ENCODE data around the gene PLCL2. TPM values are rescaled to one million over a fixed set of nuclear protein-coding genes. Genes with fewer than 3 reads are reported as not detected.

Gene PLCL2
- total RNA-seq, 2 donors from 2014 or later, result 5.3 to 14.5 TPM

- Histone ChIP-seq H3K4me1 (replicated peaks) (no peaks in the 10 kb centered on the region), H3K9me3 (no peaks in the 10 kb centered on the region), H3K36me3 (no peaks in the 10 kb centered on the region), H3K4me3 (no peak overlapping the region), H3K27ac (no peak overlapping the region), H3K27me3 (replicated peaks; ENCODE audit: insufficient read depth) (no peaks in the 10 kb centered on the region)
- intact Hi-C loops (cut with DNase I), result no loop called here
- no peak for DNase-seq (ENCODE audit: low spot score)
- TF ChIP-seq POLR2A (IDR thresholded peaks at IDR 0.05) (no peak), POLR2AphosphoS5 (IDR thresholded peaks at IDR 0.05) (no peak), CTCF (IDR thresholded peaks at IDR 0.05) (no peak)
- WGBS, result 74% methylated on average over 2 of the region's 2 CpGs
These were observed 7.2 kb upstream of the PLCL2 start for GRCh38 chr3:16877505-16877904.

GRCh38 chr3:16877911-16878310, 6.8 kb upstream of the PLCL2 start:
- Histone ChIP-seq H3K27me3 (replicated peaks; ENCODE audit: insufficient read depth) (no peaks in the 10 kb centered on the region), H3K4me3 (no peak overlapping the region), H3K4me1 (replicated peaks) (no peaks in the 10 kb centered on the region), H3K36me3 (no peaks in the 10 kb centered on the region), H3K9me3 (no peaks in the 10 kb centered on the region), H3K27ac (no peak overlapping the region)
- intact Hi-C loops (cut with DNase I), result no loop called here
- no peak for TF ChIP-seq POLR2AphosphoS5 (IDR thresholded peaks at IDR 0.05)
- TF ChIP-seq CTCF (IDR thresholded peaks at IDR 0.05), result no peak
- no peak for TF ChIP-seq POLR2A (IDR thresholded peaks at IDR 0.05)
- WGBS, result 91% methylated on average over 1 of the region's 1 CpG
- no peak for DNase-seq (ENCODE audit: low spot score)

- TF ChIP-seq POLR2A (IDR thresholded peaks at IDR 0.05) (no peak), POLR2AphosphoS5 (IDR thresholded peaks at IDR 0.05) (no peak), CTCF (IDR thresholded peaks at IDR 0.05) (no peak)
- no peaks in the 10 kb centered on the region for H3K36me3 ChIP-seq
These were observed 2.7 kb upstream of the PLCL2 start for GRCh38 chr3:16881896-16882630.

GRCh38 chr3:16883057-16883722, 1.6 kb upstream of the PLCL2 start:
- Histone ChIP-seq H3K4me1 (replicated peaks) (no peaks in the 10 kb centered on the region), H3K27ac (peak overlapping the region in 1 of 2 donors; percentile 77), H3K9me3 (no peaks in the 10 kb centered on the region), H3K36me3 (no peaks in the 10 kb centered on the region), H3K4me3 (no peak overlapping the region), H3K27me3 (replicated peaks; ENCODE audit: insufficient read depth) (no peaks in the 10 kb centered on the region)
- DNase-seq (ENCODE audit: low spot score), result no peak
- 83% methylated on average over 23 of the region's 23 CpGs for WGBS
- TF ChIP-seq POLR2AphosphoS5 (IDR thresholded peaks at IDR 0.05) (no peak), POLR2A (IDR thresholded peaks at IDR 0.05) (no peak), CTCF (IDR thresholded peaks at IDR 0.05) (no peak)
- intact Hi-C loops (cut with DNase I), result loop anchor here (10.0 kb wide), 1 partner anchor 352 kb away; no protein-coding TSS in a partner anchor

More at GRCh38 chr3:16881896-16882630, 2.7 kb upstream of the PLCL2 start:
- Histone ChIP-seq H3K9me3 (no peaks in the 10 kb centered on the region), H3K4me3 (no peak overlapping the region), H3K27ac (no peak overlapping the region), H3K4me1 (replicated peaks) (no peaks in the 10 kb centered on the region), H3K27me3 (replicated peaks; ENCODE audit: insufficient read depth) (no peaks in the 10 kb centered on the region)
- intact Hi-C loops (cut with DNase I), result loop anchor here (10.0 kb wide), 1 partner anchor 353 kb away; no protein-coding TSS in a partner anchor
- no peak for DNase-seq (ENCODE audit: low spot score)
- WGBS, result 65% methylated on average over 6 of the region's 6 CpGs

All from prostate gland (tissue), 2 donors.